GM21423 (cell line): ENCODE results near the gene UNCX.

Experiments
- ATAC-seq: cut with Tn5 transposase; IDR thresholded peaks from one replicate; pipeline ENCODE4 v1.9.1; 2021; ENCODE audit warnings: mild to moderate bottlenecking, moderate library complexity; ENCODE audit not compliant: unreplicated experiment

The UNCX gene

DNA sequence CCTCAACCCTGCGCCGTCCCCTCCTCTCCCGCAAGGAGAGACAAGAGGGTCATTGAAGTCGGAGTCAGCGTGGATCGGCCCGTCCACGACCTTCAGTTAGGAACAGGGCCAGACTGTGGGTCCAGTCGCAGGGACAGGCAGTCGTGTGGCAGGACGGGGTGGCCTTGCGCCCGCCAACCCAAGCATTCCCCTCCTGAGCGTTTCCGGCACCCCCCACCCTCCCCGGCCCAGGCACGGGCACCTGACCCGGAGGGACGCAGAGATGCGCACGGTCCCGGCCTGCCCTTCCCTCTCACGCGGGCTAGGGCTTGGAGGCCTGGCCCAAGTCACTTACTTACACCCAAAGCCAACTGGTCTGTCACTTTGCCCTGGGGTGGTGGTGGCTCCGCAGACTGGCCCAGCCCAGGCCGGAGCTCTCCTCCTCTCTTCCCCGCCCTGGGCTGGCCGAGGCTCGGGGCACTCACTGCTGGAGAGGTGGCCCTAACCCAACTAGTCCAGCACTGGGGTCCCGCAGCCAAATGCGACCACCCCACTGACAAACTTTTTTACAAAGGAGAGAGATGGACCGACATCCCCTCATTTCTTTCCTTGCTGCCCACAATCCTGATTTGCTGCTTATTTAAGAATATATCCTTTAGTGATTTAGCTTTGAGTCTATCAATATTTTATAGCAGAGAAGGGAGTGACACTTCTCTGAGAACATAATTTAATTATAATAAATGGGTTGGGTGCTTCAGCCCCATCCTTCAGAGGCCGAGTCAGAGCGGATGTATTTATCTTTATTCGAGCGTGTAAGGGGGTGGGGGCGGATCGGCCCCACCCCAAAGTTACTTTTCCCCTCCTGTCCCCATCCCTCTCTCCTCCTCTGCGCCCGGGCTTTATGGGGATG, 1.2 kb upstream of the UNCX start:
- no peak for ATAC-seq

DNA sequence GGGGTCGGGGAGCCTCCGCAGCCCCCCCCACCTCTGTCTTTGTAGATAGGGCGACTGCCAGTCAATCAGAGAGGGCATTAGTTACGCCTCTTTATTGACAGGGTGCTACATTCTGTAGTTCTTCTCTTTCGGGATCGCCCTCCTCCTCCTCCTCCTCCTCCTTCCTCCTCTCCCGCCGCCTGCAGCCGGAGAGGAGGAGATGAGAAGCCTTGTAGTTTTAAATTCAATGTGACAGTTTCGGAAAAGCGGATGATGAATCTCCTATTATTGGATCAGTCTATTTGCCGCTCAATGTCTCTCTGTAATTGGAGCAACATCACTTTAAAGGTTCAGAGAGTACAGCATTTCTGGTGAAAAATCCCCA, 587 bp upstream of the UNCX start:
- no peak for ATAC-seq

DNA sequence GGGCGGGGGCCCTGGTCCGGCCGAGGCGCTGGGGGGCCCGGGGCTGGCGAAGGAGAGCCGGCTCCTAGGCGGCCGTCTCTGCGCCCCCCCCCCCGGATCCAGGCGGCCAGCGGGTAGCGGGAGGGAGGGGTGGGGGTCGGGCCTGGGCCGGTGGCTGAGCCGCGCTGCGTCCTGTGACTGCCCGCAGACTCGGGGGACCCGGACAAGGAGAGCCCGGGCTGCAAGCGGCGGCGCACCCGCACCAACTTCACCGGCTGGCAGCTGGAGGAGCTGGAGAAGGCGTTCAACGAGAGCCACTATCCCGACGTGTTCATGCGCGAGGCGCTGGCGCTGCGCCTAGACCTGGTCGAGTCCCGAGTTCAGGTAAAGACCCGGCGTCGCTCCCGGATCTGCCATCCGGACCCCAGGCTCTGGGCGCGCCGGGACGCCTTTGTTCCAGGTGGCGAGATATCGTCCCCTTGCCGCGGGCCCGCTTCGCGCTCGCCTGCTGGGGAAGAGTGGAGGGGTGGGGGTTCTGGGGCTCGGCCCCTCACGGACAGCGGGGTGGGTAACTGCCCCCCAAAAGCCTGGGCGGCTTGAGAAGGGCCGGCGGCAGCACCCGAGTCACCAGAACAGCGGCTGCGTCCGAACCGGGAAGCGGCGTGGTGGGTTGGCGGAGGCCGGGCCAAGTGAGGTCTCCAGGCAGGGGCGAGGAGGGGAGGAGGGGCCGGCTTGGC, 819 bp downstream of the UNCX start:
- ATAC-seq: no peak

DNA sequence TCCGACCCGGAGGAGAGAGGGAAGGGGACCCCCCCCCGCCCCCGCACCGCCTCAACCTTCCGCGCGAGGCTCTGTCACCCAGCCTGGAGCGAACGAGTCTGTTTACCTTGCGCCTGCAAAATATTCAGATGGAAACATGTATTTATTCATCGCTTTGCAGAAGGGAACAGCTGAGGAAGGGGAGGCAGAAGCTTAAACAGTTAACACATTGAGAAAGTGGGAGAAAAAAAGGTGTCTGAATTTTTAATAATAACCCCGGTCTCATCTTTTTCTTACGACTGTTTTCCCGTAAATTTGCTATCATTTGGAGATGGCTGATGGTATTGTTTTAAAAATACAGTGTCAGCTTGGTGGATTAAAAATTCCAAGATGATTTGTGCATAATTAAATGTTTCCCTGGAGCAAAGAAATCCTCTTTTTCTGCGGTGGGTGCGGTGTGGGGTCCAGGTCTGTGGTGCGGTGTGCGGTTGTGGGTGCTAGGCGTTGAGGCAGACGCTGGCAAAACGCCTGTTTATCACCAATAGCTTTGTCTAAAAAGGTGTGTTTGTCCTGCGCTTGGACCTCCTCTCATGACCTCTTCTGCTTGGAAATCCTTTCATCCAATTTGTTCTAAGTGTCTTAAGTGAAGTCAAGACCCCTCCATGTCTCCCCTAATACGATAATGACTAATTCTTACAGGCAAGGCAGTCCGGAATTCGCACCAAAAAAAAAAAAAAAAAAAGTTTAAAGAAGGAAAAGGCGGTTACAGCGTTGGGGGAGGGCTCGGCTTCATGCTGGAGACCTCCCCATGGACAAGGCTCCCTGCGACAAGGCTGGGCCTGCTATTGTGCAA, 1.6 kb downstream of the UNCX start:
- ATAC-seq: no peak

DNA sequence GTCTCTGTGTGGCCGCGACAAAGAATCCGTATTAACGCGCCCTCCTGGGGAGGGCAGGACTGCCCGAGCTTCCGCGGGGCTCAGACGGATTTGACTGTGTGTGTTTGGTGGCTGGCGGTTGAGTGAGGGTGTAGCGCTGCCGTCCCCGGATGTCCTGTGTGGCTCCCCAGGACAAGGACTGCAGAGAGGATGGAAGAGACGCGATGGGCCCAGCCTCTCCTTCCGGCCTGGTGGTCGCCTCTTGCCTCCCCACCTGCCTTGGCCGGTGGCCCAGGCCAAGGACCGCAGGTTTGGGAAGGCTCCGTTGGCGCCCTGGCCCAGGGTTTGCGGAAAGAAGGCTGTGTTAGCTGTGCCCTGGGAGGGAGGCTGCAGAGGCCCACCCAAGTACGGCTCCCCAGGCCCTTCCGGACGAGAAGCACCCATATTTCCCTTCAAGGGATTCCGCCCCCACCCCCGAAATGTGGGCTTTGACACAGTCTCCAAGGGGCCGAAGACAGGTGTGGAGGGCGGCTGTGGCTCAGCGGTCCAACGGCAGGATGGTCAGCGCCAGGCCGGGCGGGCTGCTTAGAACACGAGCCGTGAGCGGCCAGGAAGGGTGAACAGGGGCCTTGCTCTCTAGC, 2.3 kb downstream of the UNCX start:
- ATAC-seq: no peak

DNA sequence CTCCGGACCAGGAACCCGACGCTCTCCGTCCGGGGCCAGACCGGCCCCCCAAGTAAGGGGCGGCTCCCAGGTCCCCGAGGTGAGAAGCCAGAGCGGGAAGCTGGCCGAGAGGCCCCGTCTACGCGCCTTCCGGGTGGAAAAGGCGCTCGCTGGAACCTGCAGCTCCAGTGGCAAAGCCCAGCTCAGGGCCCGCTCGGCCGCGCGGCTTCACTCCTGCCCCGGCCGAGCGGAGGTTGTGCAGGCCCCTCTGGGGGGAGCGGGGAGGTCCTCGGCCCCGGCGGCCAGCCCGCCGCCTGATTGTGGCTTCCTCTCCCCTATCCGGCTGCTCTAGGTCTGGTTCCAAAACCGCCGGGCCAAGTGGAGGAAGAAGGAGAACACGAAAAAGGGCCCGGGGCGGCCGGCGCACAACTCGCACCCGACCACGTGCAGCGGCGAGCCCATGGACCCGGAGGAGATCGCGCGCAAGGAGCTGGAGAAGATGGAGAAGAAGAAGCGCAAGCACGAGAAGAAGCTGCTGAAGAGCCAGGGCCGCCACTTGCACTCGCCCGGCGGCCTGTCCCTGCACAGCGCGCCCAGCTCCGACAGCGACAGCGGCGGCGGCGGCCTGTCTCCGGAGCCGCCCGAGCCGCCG, 2.9 kb downstream of the UNCX start:
- no peak for ATAC-seq

DNA sequence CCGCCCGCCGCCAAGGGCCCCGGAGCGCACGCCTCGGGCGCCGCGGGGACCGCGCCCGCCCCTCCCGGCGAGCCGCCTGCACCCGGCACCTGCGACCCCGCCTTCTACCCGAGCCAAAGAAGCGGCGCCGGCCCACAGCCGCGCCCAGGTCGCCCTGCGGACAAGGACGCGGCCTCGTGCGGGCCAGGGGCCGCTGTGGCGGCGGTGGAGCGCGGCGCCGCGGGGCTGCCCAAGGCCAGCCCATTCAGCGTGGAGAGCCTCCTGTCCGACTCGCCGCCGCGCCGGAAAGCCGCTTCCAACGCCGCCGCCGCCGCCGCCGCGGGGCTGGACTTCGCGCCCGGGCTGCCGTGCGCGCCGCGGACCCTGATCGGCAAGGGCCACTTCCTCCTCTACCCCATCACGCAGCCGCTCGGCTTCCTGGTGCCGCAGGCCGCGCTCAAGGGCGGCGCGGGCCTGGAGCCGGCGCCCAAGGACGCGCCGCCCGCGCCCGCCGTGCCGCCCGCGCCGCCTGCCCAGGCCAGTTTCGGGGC, 3.5 kb downstream of the UNCX start:
- ATAC-seq: no peak

DNA sequence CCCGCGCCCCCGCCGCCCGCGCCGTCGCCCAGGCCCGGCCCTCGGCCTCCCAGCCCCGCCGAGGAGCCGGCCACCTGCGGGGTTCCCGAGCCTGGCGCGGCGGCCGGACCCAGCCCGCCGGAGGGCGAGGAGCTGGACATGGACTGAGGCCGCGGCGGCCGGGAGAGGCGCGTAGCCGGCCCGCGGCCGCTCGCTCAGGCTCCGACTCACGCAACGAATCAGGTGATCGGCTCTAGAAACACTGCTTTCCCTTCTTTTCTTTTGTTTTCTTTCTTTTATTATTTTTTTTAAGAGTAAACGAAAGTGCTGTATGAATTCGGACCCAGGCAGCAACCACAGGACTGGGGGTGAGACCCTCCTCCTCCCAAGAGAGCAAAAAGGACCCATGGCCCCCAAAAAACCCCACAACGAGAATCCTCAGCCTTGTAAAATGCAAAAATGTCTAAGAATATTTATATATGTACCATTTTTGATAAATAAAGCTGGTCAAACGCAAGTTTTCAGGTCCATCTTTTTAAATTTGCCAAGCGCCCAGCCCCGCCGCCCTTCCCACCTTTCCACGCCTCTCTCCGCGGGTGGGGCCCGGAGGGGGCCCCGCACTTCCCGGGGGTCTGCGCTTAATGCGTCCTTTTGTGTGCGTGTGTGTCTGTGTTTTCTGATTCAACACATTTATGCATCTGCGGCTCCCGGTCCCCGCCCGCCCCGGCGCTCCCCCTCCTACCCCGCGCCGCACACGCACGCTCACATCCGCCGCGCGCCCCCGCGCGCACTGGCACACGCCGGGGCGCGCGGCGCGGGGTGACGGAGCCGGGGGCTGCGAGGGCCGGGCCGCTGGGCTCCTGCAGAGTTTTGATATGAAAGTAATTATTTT, 4.4 kb downstream of the UNCX start:
- no peak for ATAC-seq

DNA sequence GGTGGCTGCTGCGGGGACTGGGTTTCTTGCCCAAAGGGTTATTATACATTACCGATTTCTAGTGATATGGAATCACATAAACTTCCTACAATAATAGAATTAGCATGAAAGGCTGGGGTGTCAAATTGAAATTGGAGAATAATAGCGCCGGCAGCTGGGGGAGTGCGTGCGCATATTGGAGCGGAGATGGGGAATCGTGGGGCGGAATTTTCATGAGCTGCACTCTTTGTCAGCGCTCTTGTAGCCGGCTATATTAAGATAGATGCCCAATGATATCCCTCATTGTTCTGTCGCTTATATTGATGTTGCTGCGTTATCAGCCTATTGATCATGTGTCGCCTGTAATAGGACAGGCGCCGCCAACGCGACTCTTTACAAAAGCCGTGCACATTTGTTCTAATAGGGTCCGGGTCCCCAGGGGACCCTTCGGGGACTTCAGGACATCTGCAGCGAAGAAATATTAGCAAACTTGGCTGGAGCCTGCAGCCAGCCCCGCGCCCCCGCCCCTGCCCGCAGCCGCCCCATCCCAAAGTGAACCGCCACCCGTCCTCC, 5.1 kb downstream of the UNCX start:
- no peak for ATAC-seq

DNA sequence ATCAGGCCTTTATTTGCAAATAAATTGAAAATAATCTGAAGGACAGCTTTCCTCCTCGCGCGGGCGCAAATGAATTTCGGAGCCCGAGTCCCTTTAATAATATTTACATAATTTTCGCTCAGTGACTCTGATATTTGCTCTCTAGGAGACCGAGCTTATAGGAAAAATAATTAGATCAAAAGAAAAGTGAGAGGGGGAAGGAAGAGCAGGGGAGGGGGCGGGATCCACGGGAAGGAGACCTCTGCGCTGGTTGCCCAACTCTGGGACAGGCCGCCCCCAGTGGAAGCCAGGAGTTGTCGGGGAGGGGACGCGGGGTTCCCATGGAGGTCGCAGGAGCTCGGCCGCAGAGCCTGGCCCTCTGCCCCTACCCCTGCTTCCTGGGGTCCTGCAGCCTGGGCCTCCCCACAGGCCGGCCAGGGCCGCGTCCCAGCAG, 5.8 kb downstream of the UNCX start:
- ATAC-seq: no peak

DNA sequence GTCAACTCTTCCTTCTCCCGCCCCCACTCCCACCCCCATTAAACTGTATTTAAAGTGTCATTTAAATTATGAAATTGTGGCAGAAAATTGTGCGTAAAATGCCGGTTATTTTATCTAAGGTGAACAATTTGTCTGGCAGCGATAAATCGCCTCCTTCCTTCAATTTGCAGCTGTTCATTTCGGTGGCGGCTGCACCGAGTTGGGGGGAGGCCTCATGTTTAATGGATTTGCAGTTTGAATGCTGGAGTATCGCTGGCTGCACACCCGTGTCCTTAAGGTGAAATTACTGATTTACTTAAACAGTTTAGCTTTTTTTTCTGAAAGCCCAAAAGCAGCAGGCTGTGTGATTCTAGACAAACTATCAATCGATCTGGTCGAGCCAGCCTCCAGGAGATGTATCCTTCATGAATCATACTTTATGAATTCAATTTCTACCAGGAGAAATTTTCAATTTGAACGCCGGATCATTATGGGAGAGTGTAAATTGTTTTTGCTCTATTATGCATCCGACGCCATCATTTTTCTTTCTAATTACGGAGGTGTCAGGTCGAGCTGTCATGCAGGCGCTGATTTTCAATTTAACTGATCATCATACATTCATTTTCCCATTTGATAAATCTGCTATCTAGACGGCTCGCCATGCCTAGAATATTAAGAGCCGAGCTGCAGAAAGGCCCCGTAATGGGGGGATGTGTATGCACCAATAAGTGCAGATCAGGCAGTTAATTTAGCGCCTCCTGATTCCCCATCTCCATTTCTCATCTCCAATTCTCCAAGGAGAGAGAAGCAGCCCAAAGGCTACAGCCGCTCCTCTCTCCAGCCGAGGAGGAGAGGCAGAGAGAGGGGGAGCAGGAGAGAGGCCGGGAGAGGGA, 6.5 kb downstream of the UNCX start:
- no peak for ATAC-seq

DNA sequence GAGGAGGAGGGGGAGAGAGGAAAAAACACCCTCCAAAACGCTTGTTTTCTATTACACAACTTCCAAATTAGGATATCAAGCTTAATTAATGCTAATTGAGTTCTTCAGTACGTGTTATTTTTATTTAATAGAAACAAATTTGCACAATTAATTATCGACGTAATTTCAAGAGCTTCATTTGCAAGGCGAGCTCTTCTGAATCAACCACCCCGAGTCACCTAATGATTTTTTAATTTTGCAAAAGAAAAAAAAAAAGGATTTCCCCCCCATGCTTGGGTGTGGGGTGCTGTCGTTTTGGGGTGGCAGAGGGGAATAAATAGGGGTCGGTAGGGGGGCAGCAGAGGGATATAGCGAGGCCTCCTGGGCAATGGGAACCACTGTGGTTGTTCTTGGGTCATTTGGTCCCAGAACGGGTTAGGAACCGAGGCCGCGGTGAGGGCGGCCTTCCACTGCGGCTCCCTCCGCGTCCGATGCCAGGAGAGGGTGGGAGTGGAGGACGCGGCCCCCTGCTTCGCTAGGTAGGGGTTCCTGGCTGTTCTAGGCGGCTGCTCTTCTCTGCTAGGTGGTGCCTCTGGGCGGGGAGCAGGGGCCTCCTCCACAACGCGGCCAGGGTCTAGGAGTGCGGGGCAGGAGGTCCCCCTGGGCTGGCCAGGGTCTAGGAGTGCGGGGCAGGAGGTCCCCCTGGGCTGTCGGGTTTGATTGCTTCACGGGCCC, 7.3 kb downstream of the UNCX start:
- no peak for ATAC-seq

DNA sequence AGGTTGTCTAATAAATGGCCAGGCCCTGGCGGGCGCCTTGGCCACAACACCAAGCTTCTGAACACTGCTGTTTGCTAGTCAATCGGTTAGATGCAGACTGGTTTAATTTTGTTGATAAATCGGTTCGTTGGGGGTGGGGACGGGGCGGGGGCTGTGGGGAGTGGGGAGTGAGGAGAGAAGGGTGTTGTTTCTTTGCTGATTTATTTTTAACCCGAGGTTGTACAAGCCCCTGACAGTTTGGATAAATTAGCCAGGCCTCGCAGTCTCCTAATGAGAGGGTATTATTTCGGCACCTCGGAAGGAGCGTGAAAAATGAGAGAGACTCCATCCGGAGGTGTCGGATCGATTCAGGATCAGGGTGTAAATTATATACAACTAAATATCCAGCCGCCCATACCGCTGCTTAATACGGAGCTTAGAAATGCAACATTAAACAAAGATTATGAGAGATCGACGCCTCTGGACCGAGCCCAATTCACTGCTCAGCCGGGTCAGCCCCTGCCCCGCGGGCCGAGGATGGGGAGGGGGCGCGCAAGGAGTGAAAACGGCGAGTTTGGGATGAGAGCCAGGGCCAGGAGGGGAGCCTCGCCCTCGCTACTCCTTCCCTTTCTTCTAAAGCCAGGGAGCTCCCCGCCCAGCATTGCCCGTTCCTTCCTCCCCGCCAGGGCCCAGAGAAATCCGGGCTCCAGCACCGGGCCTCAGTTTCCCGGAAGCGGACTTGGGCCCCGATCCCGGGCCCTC, 8.0 kb downstream of the UNCX start:
- no peak for ATAC-seq

DNA sequence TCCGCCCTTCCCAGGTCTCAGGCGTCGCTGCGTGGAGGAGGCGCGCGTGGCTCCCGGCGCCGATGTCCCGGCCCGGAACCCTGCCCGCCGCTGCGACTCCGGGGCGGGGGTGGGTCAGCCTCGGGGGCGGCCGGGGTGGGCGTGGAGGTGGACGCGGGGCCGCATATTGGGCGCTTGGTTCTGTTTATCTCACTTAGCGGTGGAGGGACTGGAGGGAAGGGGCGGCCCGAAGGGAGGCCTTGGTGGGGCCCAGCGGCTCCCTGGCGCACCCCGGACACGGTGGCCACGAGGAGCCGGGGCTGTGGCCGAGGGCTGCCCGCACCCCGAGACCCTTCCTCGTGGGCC, 8.6 kb downstream of the UNCX start:
- ATAC-seq: no peak

DNA sequence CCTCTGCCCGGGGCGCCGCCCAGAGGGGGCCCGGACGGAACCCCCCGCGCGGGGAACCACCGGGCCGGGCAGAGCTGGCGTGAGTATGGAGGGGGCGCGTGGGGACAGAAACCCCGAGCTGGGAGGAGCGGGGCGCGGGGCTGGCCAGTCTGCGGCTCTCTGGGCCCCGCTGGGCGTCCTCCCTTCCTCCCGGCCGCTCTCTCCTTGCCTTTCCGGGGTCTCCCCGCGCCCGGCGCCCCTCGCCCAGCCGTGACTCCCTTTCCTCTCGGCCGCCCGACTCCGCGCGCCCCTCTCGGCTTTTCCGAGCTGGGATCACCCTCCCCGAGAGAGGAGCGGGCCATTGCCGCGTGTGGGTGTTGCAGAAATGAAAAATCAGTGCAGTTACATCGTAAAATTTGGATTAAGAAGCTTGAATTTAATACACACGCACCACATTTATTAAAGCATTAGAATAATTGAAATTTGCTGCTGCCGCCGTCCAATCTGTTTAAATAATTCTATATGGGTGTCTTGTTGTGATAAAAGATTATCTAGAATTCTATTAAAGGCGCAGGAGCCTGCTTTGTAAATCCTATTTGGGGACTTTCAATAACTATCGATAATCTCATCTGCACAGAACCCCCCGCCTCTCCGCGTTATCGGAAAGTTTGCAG, 9.1 kb downstream of the UNCX start:
- ATAC-seq: no peak

DNA sequence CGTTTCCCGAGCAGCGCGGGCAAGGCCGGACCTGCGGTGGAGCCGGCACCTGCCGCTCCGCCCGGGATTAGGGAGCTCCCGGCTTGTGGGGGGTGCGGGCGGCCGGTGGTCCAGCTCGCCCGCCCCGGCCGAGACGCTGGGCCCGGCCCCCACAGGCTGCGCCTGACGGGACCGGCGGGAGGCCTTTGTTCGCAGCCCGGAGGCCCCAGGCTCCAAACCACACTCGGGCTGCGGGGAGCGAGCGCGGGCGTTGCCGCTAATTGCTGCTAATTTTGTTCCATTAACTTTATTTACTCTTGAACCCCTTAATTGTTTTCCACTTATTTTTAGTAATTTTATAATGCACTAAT, 9.6 kb downstream of the UNCX start:
- no peak for ATAC-seq
